Measurements from ENCODE around the gene CD46.
A peak's percentile ranks its signal among the peaks of the same experiment; 100 is the strongest.

Gene CD46

GRCh38 chr1:207814469-207814868 is 62.6 kb downstream of the CD46 start:
- DNase-seq (ENCODE audit: low read depth), result no peak

DNA sequence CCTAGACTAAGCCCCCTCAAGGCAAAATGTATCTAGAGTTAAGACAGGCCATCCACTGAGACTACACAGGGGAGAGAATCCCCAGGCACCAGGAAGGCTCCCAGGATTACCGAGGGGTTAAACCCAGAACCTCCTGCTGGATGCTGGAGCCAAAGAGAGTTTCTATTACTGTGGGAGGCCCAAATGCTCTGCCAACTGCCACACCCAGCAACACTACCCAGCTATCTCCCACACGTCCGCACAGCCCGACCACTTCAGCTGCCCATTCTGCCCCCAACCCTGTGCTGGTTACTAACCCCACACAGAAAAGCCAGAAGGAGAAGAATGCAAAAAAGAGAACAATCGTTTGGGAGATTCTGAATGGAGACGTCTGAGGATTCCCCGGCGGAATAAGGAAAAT is 63.6 kb downstream of the CD46 start:
- DNase-seq (ENCODE audit: low read depth), result no peak

DNA sequence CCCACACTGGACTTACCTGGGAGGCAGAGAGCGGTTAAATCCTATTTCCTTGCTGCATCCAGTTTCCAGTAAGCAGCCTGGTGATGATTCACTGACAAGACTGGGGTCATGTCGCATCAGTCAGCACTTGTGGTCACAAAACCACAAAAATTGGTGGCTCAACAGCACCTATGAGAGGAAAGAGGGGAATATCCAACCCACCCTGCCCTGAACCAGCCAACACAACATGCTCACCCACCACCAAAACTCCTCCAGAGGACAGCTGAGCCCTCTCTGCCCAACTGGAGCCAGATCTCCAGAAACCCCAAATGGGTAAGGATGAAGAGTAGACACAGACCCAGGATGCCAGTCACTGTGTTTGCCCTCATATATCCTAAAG is 64.0 kb downstream of the CD46 start:
- DNase-seq (ENCODE audit: low read depth), result no peak

GRCh38 chr1:207817166-207817565 is 65.3 kb downstream of the CD46 start:
- no peak for DNase-seq (ENCODE audit: low read depth)

DNA sequence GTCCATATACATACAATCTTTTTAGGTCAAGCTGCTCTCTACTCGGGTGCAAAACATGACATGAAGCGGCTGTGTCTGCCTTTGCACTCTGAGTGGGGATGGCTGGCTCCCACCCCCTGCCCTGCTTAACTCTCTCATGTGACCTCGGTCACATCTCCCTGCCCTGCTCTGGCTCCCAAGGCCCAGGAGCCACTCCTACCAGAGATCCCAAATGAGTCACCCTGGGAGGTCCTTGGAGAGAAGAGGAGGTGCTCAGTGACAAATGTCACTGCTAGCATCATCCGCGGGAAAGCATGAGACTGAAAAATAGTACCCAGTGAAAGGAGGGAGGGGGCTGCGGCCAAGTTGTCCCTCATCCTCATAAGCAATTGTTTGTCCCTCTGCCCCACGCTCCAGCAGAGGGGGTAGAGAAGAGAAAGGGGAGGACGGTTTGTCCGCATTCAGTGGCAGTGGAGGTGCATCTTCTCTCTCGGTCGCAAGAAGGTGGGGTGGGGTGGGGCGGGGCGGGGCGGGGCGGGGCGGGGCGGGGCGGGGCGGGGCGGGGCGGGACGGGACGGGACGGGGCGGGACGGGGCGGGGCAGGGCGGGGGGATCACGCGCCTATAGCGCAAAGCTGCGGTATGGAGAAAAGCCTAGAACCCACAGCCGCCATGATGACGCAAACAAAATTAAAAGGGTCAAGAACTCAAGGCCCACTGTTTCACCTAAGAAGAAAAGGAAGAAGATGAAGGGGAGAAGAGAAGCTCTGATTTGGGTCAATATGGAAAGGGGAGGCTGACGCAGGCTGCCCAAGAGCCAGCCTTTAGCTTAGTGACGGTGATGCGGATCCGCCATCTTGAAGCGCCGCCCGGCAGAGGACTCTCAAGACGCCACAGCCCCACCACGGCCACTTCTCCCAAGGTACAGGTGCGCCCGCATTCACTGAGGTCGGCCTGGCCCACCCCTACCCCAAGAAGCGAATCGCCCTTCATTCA is 66.2 kb downstream of the CD46 start:
- DNase-seq (ENCODE audit: low read depth), result no peak

- DNase-seq (ENCODE audit: low read depth), result no peak
These were observed 67.2 kb downstream of the CD46 start for GRCh38 chr1:207818971-207819451.

- DNase-seq (ENCODE audit: low read depth), result no peak
These were observed 69.0 kb downstream of the CD46 start for GRCh38 chr1:207820568-207821463.

DNA sequence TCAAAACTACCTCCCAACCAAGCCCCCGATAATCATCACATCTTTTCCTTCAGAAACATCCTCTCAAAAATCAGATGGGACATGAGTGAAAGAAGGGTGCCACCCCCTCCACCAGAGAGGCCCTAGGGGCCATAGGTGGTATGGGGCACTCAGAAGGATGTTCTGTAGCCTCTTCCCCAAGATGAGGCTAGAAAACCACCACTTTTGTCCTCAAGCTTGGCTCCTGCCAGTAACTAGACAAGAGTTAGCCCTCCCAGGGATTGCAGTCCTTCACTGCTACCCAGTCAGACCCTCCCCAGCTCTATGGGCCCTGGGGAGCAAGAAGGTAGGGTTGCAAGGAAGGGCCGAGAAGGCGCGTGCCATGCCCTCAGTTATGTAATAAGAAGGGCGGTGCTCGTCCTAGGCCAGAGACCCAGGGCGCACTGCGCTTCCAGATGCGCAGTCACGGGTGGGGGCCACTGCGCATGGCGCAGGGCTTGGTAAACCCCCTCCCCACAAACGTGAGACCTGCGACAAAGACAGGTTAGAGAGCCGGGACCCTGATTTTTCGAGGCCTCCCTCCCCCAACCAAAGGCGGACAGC is 69.7 kb downstream of the CD46 start:
- DNase-seq (ENCODE audit: low read depth), result no peak

DNA sequence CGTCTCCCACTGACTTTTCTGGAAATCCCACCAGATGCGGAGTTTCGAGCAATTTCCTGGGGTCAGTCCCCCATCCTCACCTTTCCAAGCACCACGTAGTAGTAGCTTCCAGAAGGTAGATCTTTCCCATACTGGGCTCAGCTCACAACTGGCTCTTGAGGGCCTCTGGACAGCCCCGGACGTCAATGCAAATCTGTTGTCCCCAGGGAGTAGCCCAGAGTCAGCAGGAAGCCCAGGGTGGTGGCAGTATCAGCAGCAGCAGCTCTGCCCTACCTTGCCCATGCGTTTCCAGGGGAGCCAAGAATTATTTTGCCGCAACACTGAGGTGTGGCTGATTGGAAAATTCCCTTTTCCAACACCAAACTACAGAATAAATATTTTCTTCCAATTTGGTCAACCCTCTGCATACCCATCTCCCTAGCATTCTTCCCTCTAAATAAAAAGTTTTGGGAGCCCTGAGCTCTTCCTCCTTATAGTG is 70.3 kb downstream of the CD46 start:
- DNase-seq (ENCODE audit: low read depth), result no peak

GRCh38 chr1:207822602-207823451 is 71.0 kb downstream of the CD46 start:
- DNase-seq (ENCODE audit: low read depth), result peak; percentile 35

DNA sequence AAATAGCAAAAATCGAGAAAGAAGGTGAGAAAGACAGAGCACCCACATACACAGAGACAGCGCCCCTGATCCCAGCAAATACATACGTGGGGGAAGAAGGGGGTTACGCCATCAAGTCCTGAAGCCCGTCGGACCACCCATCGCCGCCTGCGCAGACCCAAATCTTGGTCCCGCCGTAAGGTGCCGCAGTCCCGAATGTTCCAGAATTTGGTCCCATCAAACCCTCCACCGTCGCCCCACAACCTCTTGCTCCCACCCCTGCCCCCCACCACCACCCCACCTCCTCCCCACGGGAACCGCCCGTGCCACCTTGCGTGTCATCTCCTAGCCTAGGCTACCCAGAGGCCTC is 71.7 kb downstream of the CD46 start:
- DNase-seq (ENCODE audit: low read depth), result no peak

DNA sequence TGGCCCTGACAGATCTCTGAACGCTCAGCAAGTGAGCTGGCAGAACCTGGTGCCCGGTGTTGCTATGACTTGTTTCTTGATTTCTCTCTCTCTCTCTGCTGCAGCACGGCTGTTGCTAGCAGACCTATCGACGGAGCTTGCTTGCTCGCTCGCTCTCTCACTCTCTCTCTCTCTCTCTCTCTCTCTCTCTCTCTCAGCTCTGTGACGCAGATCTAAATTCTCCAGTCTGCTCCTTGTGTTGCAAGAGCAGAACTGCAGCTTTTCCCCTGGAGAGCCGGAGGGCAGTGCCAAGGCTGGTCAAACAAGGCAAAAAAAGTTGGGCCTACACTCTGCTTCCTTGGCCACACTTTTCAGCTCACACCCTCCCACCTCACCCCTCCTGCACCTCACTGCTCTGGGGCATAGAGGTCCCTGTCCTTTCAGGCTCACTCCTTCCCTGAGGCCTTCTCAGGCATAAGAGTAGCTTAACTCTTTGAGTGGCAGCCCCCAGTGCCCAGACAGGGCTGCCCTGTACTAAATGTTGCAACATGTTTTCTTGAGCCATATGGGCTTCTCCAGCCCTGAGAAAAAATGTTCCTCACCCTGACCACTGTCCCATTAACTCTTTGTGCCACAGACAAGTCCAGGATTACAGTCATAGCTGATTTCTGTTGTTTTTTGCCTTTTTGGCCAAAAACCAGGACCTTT is 72.2 kb downstream of the CD46 start:
- DNase-seq (ENCODE audit: low read depth), result peak; percentile 57

- no peak for DNase-seq (ENCODE audit: low read depth)
These were observed 73.0 kb downstream of the CD46 start for GRCh38 chr1:207824691-207825408.

DNA sequence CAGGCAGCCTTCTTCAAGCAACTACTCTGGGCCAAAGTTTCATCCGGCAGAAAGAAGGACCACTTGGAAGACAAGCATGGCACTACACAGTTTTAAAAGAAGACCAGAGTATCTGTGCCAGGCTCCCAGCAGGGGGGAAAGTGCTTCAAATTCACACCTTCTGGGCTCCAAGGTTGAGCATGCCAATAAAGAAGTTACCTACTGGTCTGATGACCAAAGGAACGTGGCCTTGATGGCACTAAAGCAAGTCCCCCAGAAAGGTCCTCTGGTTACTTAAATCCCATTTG is 73.5 kb downstream of the CD46 start:
- no peak for DNase-seq (ENCODE audit: low read depth)

- peak; percentile 64 for DNase-seq (ENCODE audit: low read depth)
These were observed 74.1 kb downstream of the CD46 start for GRCh38 chr1:207825719-207826556.

DNA sequence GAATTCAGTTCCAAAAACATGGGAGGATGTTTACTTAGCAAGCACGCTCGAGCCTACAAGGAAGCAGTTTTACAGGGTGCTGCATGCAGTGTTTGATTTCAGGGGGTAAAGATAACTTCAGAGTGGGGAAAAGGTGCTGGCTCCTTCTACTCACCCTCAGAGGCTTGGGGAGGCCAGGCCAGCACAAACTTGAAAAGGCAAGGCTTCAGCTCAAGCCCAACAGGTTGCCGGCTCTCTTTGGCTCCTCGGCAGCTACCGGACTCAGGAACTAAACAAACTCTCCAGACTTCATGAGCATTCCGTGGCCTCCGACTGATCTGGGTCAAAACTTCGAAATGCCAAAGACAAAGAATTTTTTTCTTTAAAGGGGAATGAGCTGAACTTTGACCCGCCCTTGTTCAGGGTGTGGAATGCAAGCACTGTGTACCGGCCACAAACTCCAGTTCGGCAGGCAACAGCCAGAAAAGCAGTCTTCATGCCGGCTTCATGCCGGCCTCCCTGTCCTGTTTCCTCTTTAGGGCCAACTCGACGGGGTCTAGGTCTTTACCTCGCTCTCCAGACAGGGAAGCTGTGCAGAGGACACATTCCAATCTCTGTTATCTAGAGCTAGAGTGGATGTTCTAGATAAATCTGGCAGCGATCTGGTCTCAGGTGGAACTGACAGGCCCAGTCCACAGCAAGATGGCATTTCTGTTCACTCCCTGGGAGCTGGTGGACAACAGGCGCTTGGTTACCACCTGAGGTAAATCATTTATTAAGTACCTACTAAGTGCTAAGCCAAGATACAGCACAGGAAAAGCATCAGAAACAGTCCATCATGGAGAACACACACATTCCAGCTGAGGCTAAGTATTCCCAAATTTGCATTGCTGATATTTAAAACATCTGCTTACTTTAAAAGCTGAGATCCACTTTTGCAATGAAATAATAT is 75.0 kb downstream of the CD46 start:
- no peak for DNase-seq (ENCODE audit: low read depth)

- no peak for DNase-seq (ENCODE audit: low read depth)
These were observed 75.6 kb downstream of the CD46 start for GRCh38 chr1:207827488-207827830.

DNA sequence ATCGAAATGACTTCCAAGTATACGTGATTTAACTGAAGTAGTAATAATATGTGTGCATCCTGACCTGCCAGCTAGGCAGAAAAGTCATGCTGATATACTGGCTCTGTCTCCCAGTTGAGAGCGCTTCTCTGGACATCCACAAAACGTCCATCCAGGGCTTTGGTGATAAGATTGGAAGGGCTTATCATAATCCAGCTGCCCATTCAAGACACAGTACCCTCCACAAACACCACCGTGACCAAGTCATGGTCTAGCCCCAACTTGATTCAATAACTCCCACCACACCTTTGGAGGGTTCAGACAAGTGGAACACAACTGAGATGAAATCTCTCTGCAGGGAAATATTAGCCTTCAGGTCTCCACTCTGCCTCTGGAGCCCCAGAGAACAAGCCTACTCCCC is 76.2 kb downstream of the CD46 start:
- DNase-seq (ENCODE audit: low read depth), result no peak
